ENCODE results near the gene TCF7L1.

GRCh38 chr2:85257359-85257969, 124.3 kb downstream of the TCF7L1 start:
- no peak for TF ChIP-seq EP300 (IDR thresholded peaks at IDR 0.05; ENCODE audit: borderline replicate concordance)
- TF ChIP-seq USF1 (IDR thresholded peaks at IDR 0.05): no peak
- TF ChIP-seq TAF1 (IDR thresholded peaks at IDR 0.05; ENCODE audit: low read depth): no peak
